Stimulated activated naive CD4-positive, alpha-beta T cell (primary cell): ENCODE results near the gene SPDL1.
"Not testable (repeated sequence)": the region's sequence is repeated elsewhere in the genome, so short reads cannot be mapped to it uniquely, and the experiment has no call there.

ENCODE experiments used
- DNase-seq, 6 experiments: peaks; one replicate each; lab custom pipeline; 2025; lab: John Stamatoyannopoulos, UW

The SPDL1 gene

DNA sequence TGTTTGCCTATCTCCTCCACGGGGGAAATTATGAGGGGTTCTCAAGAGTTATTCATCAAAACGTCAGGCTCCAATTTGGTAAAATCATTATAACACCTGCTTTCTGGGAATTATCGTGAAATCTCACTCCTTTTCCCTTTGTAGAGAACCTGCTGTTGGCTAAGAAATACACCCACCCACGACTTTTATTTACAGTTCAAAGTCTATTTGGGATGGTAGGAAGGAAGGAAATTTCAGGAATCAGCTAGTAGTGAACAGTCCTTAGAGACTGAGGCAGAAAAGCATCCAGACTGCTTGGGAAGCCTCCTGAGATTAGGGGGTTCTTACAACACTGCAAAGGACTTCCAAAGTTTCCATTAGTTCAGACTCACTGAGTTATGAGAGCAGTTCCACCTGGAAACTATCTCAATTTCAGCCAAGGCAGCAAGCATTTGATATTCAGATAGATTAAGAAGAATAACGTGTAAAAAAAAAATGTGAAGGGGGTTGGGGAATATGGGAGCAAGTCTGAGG, 9.4 kb upstream of the SPDL1 start:
- DNase-seq, result no peak

DNA sequence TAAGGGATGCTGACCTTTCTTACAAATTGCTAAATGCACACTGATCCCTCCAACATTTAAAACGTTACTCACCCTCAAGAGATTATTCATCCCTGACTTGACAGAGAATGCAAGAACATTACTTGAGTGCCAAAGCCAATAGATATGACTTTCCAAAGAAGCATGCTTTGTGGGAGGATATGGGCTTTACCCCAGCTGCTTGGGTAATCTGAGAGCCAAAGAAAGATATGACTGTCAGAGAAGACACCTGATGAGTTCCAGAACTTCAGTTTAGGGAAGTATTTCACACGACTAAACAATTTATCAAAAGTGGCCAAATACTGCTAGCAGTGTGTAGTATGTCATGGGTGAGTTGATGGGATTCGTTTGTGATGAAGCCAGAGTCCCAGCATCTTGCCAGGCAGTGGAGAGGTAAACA, 7.4 kb upstream of the SPDL1 start:
- no peak for DNase-seq

DNA sequence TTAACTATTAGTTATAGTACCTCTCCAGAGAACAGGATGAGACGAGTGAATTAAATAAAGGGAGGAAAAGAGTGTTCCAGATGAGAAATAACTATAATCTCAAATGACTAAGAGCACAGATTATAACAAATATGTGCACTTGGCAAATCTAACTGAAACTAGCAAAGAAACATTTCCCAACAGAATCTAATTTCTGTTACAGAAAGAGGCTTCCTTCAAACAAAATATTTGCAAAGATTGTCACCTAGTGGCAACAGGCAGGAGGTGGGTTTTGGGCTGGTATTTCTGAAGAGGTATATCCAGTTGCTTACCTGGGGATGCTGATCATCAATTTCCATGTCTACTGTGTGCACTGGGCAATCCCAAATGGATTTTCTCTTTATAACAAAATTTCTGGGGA, 5.6 kb upstream of the SPDL1 start:
- DNase-seq, result no peak

DNA sequence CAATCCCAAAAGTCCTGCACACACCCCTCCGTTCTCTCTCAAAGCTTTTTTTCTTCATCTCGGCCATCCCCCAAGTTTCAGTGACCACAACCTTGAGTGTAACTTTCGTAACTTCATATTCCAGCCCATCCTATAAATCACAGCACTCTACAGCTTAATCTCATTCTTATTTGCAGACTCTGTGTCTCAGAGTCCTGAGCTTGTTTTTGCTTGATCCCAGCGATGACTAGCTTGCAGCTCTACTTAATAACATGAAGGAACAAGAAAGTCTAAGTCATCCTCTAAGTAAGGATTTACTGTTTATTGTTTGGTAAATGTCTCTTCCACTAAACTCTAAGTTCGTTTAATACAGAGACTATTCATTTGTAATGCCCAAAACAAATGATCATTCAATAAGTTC, 2.6 kb upstream of the SPDL1 start:
- DNase-seq, result no peak

DNA sequence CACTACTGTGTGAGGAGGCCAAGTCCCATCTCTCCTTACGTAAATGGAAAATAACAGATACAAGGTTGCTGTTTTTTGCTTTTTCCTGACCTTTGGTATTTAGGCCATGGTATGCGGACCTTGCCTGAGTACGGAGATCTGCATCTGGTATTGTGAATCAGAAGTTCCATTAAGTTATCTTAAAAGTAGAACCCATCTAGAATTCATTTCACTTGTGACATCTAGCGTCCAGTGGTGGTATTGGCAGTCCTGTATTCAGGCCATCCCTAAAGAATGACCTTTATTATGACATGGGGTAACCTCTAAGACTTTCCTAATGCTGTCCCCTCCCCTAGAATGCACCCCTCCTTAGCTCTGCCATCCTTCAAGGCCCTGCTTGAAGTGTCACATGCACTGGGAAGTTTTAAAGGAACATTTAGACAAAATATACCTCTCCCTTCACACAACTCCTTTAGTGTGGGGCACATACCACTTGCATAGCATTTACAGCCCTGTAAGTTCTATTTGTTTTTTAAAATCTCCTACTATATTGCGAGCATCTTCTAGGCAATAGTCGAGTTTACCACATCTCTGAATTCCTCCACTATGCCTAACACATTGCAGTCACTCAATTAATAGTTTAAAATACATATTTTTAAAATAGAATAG, 1.9 kb upstream of the SPDL1 start:
- DNase-seq, result peak in 5 of 6 experiments; percentile 0 to 34 (median 19)

DNA sequence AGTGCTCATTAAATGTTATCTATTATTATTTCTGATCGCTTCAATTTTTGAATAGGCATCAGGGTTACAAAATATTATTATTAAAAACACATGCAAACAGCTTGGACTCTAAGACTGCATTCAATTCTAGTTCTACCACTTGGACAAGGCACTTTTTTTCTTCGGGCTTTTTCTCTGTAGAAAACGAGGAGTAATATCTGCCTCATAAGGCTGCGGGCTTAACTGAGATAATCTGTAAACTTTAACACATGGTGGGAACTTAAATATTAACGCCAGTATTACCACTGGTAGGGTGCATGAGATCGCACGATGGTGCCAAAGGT, 511 bp upstream of the SPDL1 start:
- DNase-seq, result no peak

DNA sequence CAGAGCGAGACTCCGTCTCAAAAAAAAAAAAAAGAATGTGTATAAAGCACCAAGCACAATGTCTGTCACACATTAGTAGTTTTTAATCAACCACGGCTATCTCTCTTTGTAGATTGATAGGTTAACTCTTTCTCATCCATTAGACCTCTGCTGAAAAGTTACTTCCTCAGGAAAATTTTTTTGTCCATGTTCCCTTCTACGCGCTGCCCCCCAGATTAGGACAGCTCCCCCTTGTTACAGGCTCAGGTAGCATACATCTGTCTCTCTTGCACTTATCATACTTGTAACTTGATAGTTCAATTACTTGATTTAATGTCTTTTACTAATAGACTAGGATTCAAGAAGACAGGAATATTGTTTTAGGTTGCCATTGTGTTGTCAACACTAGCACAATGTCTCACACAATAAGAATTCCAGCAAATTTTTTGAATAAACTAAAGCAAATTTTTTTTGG, 1.5 kb downstream of the SPDL1 start:
- DNase-seq, result no peak

DNA sequence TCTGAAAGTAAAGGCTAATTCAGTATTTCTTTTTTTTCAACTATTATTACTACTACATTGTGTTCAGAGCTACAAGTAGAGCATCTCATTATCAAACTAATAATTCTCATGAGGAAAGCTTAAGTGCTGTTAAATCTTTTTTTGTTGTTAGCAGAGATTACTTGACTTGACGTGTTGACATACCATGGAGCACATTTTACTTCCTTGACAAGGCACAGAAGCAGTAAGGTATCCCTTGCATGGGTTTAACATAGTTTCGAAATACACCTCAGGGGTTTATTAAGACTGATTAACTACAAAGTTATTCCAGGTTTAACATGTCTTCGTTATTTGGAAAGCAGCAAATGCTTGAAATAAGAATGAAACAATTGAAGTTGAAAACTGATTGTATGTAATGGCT, 7.0 kb downstream of the SPDL1 start:
- no peak for DNase-seq

DNA sequence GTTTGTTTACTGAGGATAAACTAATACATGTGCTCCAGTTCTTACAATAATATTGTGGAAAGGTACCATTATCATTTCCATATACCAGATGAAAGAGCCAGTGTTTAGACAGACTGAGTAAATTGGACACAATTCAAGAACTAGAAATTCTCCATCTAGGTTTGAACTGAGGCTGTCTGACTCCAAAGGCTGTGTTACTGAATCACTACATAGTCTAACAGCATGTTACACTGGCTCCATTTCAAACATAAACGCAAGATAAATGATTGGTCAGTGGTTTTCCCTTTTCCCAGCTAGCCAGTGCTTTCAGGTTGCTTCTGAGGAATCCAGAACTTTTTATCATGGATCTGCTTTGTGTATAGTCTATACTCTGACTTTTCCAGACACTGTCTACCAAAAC, 8.1 kb downstream of the SPDL1 start:
- no peak for DNase-seq

DNA sequence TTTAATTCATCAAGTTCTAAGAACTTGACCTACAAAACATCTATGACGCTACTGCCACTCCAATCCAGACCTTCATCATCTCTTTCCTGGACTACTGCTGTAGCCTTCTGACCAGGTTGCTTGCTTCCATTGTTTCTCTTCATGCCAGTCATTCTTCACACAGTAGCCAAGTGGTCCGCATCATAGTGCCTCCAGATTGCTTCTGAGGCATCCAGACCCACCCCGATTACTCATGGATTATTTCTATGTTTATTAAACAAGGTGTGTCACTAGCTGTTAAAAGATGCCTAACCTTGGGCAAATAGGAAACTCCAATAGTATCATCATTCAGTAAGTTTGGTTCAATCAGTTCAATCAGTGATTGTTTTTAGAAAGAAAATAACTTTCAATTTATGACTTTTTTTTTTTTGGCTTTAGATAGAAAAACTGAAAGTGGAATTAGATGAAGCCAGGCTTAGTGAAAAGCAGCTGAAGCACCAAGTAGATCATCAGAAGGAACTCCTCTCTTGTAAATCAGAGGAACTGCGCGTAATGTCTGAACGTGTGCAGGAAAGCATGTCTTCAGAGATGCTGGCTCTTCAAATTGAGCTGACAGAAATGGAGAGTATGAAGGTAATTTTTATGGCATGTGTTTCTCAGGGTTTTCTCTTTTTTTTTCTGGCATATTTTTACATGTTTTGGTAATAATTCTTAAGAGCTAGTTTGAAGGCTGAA, 9.5 kb downstream of the SPDL1 start:
- DNase-seq, result no peak

DNA sequence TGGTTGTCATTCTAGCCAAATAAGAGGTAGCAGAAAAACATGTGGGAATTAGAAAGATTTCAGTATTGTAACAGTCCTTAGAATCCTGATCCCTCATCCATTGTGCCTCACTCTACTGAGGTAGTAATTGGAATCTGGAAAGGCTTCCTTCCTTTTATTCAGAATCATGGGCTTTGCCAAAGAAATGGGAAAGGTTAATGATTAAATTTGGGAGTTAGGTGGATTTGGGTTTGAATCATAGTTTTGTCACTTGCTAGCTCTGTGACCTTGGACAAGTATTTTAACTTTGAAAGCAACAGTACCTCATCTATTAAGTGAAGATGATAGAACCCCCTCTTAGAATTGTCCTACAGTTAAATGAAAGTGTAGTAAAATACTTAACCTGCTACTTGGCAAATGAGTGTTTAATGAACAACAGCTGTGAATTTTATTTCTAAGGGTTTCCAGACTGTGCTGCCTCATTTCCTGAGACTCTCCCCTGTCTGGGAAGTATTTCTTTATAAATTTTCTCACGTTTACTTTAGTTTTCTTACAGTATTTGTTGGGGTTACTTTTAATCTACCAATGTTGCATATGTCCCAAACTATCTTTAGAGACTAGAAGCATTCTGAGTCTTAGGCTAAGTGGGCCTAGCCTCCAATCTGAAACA, 11.7 kb downstream of the SPDL1 start:
- no peak for DNase-seq

DNA sequence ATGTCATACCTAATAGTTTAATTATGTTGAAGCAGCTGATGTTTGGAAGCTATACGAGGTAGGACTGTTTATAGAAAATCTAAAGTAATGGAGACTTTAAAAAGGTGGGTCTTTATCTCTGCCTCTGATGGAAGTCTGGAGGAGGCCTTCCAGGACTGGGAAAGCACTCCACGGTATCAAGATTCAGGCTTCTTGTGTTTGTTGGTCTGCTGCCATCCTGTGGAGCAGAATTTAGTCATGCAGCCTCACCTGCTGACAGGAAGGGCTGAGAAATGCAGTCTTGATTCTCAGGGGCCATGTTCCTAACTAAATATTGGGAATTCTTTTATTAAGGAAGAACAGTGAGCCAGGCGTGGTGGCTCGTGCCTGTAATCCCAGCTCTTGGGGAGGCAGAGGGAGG, 15.9 kb downstream of the SPDL1 start:
- no peak for DNase-seq

DNA sequence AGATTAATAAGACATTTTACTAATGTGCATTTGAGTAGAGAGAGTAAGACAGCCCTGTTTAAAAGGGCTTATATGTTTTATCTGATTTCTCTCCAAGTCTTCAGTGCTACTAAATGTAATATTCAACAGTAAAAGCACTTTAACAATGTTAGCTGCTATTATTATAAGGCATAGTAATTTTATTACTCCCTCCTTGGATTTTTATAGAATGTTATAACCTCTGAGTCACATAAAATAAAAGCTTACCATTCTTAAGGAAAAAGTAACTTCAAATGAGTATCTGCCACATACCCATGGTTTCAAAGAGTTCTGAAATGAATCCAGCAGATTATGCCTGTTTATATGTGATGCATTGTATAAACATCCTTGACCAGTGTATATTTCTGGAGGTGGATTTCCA, 19.0 kb downstream of the SPDL1 start:
- no peak for DNase-seq

DNA sequence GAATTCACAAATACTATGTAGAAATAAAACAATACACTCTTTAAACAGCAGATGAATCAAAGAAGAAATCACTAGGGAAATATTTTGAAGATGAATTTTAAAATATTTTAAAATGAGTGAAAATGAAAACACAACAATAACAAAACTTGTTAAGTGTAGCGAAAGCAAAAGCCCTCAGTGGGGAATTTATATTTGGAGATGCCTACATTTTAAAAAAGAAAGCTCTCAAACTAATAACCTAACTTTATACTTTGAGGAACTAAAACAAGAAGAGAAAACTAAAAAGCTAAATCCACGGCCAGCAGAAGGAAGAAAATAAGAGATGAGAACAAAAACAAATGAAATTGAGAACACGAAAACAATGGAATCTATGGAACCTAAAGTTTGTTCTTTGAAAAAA, 22.7 kb downstream of the SPDL1 start:
- no peak for DNase-seq

DNA sequence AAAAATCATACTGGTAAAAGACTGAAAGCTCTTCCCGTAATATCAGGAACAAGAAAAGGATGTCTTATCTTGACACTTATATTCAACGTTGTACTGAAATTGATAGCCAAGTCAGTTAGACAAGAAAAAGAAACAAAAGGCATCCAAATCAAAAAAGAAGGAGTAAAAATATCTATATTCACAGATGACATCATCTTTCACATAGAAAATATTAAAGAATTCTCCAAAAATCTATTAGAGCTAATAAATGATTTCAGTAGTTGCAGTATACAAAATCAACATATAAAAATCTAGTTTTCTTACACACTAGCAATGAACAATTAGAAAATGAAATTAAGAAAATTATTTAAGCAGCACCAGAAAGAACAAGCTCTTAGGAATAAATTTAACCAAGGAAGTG, 24.3 kb downstream of the SPDL1 start:
- no peak for DNase-seq

DNA sequence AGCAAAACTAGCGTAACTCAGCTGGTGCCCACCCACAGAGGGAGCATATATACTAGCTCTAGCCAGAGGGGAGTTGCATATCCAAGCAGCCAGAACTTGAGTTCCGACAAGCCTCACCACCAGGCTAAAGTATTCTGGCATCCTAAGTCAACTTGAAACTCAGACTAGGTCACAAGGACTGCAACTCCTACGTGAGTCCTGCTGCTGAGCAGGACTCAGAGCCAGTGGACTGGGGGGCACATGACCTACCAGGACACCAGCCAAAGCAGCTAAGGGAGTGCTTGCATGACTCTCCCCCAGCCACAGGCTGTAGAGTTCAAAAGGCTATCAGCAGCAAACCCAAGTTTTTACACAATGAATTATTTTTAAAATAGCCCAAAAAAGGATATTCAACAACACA, 26.1 kb downstream of the SPDL1 start:
- no peak for DNase-seq

DNA sequence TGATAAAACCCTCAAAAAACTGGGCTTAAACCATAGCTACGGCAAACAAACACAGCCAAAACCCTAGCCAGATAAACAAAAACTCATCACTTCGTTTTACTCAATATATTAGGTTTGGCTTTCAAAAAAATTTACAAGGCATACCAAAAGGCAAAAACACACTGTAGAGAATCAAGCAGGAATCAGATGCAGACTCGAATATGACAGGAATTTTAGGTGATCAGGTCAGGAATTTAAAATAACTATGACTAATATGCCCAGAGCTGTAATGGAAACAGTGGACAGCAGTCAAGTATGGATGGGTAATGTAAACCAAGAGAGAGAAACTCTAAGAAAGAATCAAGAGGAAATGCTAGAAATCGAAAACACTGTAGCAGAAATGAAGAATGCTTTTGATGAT, 27.0 kb downstream of the SPDL1 start:
- DNase-seq, result no peak

DNA sequence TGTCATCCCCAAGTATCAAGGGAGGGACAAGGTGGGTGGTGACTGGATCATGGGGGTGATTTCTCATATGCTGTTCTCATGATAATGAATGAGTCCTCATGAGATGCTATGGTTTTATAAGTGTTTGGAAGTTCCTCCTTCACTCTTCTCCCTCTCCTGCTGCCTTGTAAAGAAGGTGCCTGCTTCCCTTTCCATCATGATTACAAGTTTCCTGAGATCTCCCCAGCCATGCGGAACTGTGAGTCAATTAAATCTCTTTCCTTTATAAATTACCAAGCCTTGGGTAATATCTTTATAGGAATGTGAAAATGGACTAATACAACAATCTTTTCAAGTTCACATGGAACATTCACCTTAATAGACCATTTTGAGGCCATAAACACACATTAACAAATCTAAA, 32.0 kb downstream of the SPDL1 start:
- no peak for DNase-seq

DNA sequence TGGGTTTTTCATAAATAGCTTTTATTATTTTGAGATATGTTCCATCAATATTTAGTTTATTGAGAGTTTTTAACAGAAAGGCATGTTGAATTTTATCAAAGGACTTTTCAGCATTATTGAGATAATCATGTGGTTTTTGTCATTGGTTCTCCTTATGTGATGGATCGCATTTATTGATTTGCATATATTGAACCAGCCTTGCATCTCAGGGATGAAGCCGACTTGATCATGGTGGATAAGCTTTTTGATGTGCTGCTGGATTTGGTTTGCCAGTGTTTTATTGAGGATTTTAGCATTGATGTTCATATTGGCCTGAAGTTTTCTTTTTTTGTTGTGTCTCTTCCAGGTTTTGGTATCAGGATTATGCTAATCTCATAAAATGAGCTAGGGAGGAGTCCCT, 40.7 kb downstream of the SPDL1 start:
- DNase-seq, result not testable (repeated sequence)

DNA sequence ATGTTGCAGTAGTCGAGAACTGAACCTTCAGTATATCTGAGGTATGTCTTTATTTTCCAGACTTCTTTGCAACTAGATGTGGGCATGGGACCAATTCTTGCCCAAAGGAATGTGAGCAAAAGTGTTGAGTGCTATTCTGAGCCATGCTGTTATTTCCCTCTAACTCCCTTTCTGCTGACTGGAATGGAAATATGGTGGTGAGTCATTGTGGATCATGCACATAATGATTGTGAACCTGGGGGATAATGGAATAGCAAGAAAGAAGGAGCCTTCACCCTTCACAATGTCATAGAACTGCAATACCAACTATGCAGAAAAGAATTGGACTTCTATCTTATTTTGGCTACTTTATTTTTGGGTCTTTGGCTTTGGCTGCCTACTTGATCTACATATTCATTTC, 43.2 kb downstream of the SPDL1 start:
- DNase-seq, result no peak

DNA sequence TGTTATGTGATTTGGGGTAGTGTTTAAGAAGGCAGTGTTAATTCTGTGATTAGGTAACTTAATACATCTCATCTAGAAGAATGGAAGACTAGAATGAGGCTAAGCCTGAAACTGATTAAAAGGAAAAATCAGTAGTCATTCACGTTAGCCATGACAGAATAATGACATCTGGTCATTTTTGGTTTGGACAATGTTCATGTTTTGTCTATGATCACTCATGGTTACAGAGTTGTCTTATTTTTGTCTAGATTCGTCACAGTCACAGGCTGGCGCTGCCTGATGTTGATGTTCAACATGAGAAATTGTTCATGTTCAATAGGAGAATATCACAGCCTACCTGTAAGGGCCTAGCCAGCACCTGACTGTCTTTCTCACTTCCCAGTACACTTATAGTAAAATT, 44.0 kb downstream of the SPDL1 start:
- DNase-seq, result no peak

DNA sequence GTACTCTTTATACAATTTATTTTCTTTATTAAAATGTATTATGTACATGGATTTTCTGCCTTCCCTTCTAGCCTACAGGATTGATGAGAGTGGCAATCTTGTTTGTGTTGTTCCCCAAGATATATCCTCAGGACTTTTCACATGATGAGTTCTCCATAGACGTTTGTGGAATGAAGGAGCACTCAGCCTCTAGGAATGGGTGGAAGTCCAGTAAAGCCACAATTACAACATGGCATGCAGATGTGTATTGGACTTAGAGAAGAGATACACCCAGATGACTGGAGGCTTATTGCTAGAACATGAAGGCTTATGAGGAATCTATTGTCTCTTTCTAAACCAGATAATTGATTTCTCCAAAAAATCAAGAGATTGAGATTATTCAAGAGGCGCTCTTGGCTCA, 45.3 kb downstream of the SPDL1 start:
- DNase-seq, result no peak

DNA sequence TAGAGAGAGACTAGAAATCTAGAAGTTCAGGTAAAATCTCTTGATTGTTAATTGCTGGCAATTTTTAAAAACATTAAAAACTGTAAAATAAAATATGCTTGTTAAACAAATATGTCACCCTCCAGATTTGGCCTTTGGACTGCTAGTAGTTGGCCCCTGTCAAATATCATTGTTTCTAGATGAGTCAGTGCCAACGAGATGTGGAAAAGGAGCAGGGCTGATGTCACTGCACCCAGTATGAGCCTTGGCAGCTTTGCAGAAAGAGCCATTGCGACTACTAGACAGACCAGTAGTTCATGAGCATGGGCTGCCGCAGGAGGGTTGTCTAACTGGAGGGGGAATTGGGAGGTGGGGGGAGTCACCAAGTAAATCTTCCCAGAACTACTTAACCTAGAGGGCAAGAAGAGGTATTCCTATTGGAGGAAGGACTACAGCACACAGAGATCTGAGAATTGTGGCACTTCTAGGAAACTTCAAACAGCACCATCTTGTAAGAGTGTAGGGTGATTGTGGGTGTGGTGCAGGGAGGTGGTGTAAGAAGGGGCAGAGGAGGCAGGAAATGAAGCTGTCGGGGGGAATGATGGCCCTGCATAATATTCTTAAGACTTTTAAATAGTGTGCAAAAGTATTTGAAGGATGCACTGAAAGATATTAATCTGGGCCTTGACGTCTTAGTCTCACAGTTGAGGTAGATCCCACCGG, 46.4 kb downstream of the SPDL1 start:
- DNase-seq, result no peak
